GM12891 (cell line): Measurements from ENCODE around the gene CFAP74.

Source experiments
- POLR2A ChIP-seq: IDR thresholded peaks from 2 replicates; pipeline ENCODE4 v1.6.1; 2011; ENCODE audit warnings: low read depth, low read length, control low read depth
- POLR2AphosphoS5 ChIP-seq: IDR thresholded peaks from 2 replicates; pipeline ENCODE4 v1.6.1; 2011; ENCODE audit warnings: low read depth, low read length, control low read depth
- TAF1 ChIP-seq: IDR thresholded peaks from 2 replicates; pipeline ENCODE4 v1.6.1; 2011; ENCODE audit warnings: low read depth, low read length, control low read depth

- TF ChIP-seq TAF1 (no peak), POLR2A (no peak), POLR2AphosphoS5 (no peak)
Measured at GRCh38 chr1:1903224-1903623, 100.4 kb downstream of the CFAP74 start.
